ENCODE measurements around the gene HTATSF1.
A peak's percentile ranks its signal among the peaks of the same experiment; 100 is the strongest.

Gene HTATSF1

GRCh38 chrX:136497556-136498052 lies at the start of gene HTATSF1:
Gene HTATSF1, plus strand, starts transcription at chrX:136497592. Its CDS starts 93 bp downstream, at chrX:136497685.
- DNase-seq = no peak

GRCh38 chrX:136447968-136448367 lies 49.4 kb upstream of the HTATSF1 start:
- DNase-seq = no peak

GRCh38 chrX:136450050-136450830 lies 47.2 kb upstream of the HTATSF1 start:
- no peak for DNase-seq

GRCh38 chrX:136452614-136453013 lies 44.8 kb upstream of the HTATSF1 start:
- no peak for DNase-seq

GRCh38 chrX:136453114-136453513 lies 44.3 kb upstream of the HTATSF1 start:
- DNase-seq = no peak

GRCh38 chrX:136453771-136454170 lies 43.6 kb upstream of the HTATSF1 start:
- no peak for DNase-seq

- DNase-seq = no peak
Observed at GRCh38 chrX:136456133-136456532, 41.3 kb upstream of the HTATSF1 start.

- DNase-seq = peak; percentile 16
Observed at GRCh38 chrX:136457303-136457917, 40.0 kb upstream of the HTATSF1 start.

- no peak for DNase-seq
Observed at GRCh38 chrX:136464589-136464988, 32.8 kb upstream of the HTATSF1 start.

GRCh38 chrX:136467303-136467702 lies 30.1 kb upstream of the HTATSF1 start:
- no peak for DNase-seq

- no peak for DNase-seq
Observed at GRCh38 chrX:136468391-136469103, 28.8 kb upstream of the HTATSF1 start.

- no peak for DNase-seq
Observed at GRCh38 chrX:136473663-136474062, 23.7 kb upstream of the HTATSF1 start.

GRCh38 chrX:136475236-136475635 lies 22.2 kb upstream of the HTATSF1 start:
- no peak for DNase-seq

GRCh38 chrX:136476501-136476900 lies 20.9 kb upstream of the HTATSF1 start:
- DNase-seq = no peak

- DNase-seq = no peak
Observed at GRCh38 chrX:136477026-136477425, 20.4 kb upstream of the HTATSF1 start.

GRCh38 chrX:136480383-136480782 lies 17.0 kb upstream of the HTATSF1 start:
- DNase-seq = peak; percentile 10

GRCh38 chrX:136487647-136488046 lies 9.7 kb upstream of the HTATSF1 start, which contains the start of gene BRS3:
Gene BRS3, plus strand, starts transcription at chrX:136487947. Its CDS starts 168 bp downstream, at chrX:136488115.
- no peak for DNase-seq

- no peak for DNase-seq
Observed at GRCh38 chrX:136488706-136489105, 8.7 kb upstream of the HTATSF1 start.

- no peak for DNase-seq
Observed at GRCh38 chrX:136491832-136492231, 5.6 kb upstream of the HTATSF1 start.

GRCh38 chrX:136493011-136493410 lies 4.4 kb upstream of the HTATSF1 start:
- no peak for DNase-seq

GRCh38 chrX:136495043-136495442 lies 2.3 kb upstream of the HTATSF1 start:
- DNase-seq = no peak

- DNase-seq = no peak
Observed at GRCh38 chrX:136496186-136496763, 1.1 kb upstream of the HTATSF1 start.

Measured in NCI-H1436 (cell line).